Measurements from ENCODE around the gene MMP23B. TPM values are rescaled to one million over a fixed set of nuclear protein-coding genes. Genes with fewer than 3 reads are reported as not detected.
"Not testable (repeated sequence)": the region's sequence is repeated elsewhere in the genome, so short reads cannot be mapped to it uniquely, and the experiment has no call there.

The MMP23B gene
- total RNA-seq, 1 donor from 2014 or later: 93.8 TPM

- no peak overlapping the region for H3K27ac ChIP-seq (replicated peaks)
- peaks cover 31% of the 10 kb centered on the region for H3K36me3 ChIP-seq
- H3K4me3 ChIP-seq: no peak overlapping the region
- H3K4me1 ChIP-seq: peaks cover 39% of the 10 kb centered on the region
- H3K9me3 ChIP-seq (replicated peaks): no peaks in the 10 kb centered on the region
- TF ChIP-seq CTCF (IDR thresholded peaks at IDR 0.05; ENCODE audit: borderline replicate concordance): no peak
- intact Hi-C loops (cut with micrococcal nuclease): no loop called here
- no peak for DNase-seq
- H3K27me3 ChIP-seq (ENCODE audit: low read depth): peaks cover 34% of the 10 kb centered on the region
Measured at GRCh38 chr1:1629430-1630190, 2.4 kb upstream of the MMP23B start.

- H3K27ac ChIP-seq (replicated peaks): peak overlapping the region; percentile 84
- peaks cover 31% of the 10 kb centered on the region for H3K36me3 ChIP-seq
Measured at GRCh38 chr1:1630191-1630964, 1.6 kb upstream of the MMP23B start.

GRCh38 chr1:1630965-1631781, 800 bp upstream of the MMP23B start:
- Histone ChIP-seq H3K4me3 (peak overlapping the region; percentile 57), H3K36me3 (peaks cover 31% of the 10 kb centered on the region), H3K27ac (replicated peaks) (peak overlapping the region; percentile 84), H3K27me3 (ENCODE audit: low read depth) (peaks cover 34% of the 10 kb centered on the region), H3K4me1 (peaks cover 25% of the 10 kb centered on the region), H3K9me3 (replicated peaks) (no peaks in the 10 kb centered on the region)
- DNase-seq: peak; percentile 83
- no peak for TF ChIP-seq CTCF (IDR thresholded peaks at IDR 0.05; ENCODE audit: borderline replicate concordance)
- intact Hi-C loops (cut with micrococcal nuclease): no loop called here

More at GRCh38 chr1:1630191-1630964, 1.6 kb upstream of the MMP23B start:
- Histone ChIP-seq H3K4me1 (peaks cover 31% of the 10 kb centered on the region), H3K9me3 (replicated peaks) (no peaks in the 10 kb centered on the region), H3K4me3 (peak overlapping the region; percentile 57), H3K27me3 (ENCODE audit: low read depth) (peaks cover 34% of the 10 kb centered on the region)
- DNase-seq: peak; percentile 69
- no peak for TF ChIP-seq CTCF (IDR thresholded peaks at IDR 0.05; ENCODE audit: borderline replicate concordance)
- intact Hi-C loops (cut with micrococcal nuclease): no loop called here

- DNase-seq; intact Hi-C loops (cut with micrococcal nuclease); H3K27ac ChIP-seq (replicated peaks); H3K9me3 ChIP-seq (replicated peaks); H3K4me3 ChIP-seq: not testable (repeated sequence)
- Histone ChIP-seq H3K27me3 (ENCODE audit: low read depth) (peaks cover 33% of the 10 kb centered on the region), H3K4me1 (peaks cover 21% of the 10 kb centered on the region), H3K36me3 (peaks cover 26% of the 10 kb centered on the region)
Measured at GRCh38 chr1:1633409-1633808, 1.4 kb downstream of the MMP23B start.

GRCh38 chr1:1634613-1635012, 2.6 kb downstream of the MMP23B start:
- peaks cover 15% of the 10 kb centered on the region for H3K36me3 ChIP-seq
- DNase-seq; H3K9me3 ChIP-seq (replicated peaks); H3K27ac ChIP-seq (replicated peaks); intact Hi-C loops (cut with micrococcal nuclease); H3K4me3 ChIP-seq: not testable (repeated sequence)
- H3K4me1 ChIP-seq: peaks cover 21% of the 10 kb centered on the region
- H3K27me3 ChIP-seq (ENCODE audit: low read depth): peaks cover 21% of the 10 kb centered on the region

- H3K27me3 ChIP-seq (ENCODE audit: low read depth); intact Hi-C loops (cut with micrococcal nuclease); H3K9me3 ChIP-seq (replicated peaks); DNase-seq; H3K4me1 ChIP-seq; H3K4me3 ChIP-seq; H3K27ac ChIP-seq (replicated peaks): not testable (repeated sequence)
- H3K36me3 ChIP-seq: peaks cover 21% of the 10 kb centered on the region
Measured at GRCh38 chr1:1636621-1637478, 4.9 kb downstream of the MMP23B start.

- H3K4me1 ChIP-seq; H3K27me3 ChIP-seq (ENCODE audit: low read depth); H3K9me3 ChIP-seq (replicated peaks); H3K4me3 ChIP-seq; H3K27ac ChIP-seq (replicated peaks); DNase-seq; intact Hi-C loops (cut with micrococcal nuclease): not testable (repeated sequence)
- peaks cover 21% of the 10 kb centered on the region for H3K36me3 ChIP-seq
Measured at GRCh38 chr1:1637479-1637875, 5.5 kb downstream of the MMP23B start.

- H3K9me3 ChIP-seq (replicated peaks); DNase-seq; intact Hi-C loops (cut with micrococcal nuclease); H3K27me3 ChIP-seq (ENCODE audit: low read depth); H3K27ac ChIP-seq (replicated peaks); H3K4me1 ChIP-seq; H3K4me3 ChIP-seq: not testable (repeated sequence)
- H3K36me3 ChIP-seq: peaks cover 21% of the 10 kb centered on the region
Measured at GRCh38 chr1:1638528-1638927, 6.6 kb downstream of the MMP23B start.

- H3K4me3 ChIP-seq; H3K4me1 ChIP-seq; H3K27me3 ChIP-seq (ENCODE audit: low read depth); H3K27ac ChIP-seq (replicated peaks); H3K9me3 ChIP-seq (replicated peaks); intact Hi-C loops (cut with micrococcal nuclease); DNase-seq: not testable (repeated sequence)
- H3K36me3 ChIP-seq: peaks cover 21% of the 10 kb centered on the region
Measured at GRCh38 chr1:1639368-1639767, 7.4 kb downstream of the MMP23B start.

Data from left ventricle myocardium inferior (tissue), 1 donor.